Measurements from ENCODE around the gene CHCHD3. TPM values are rescaled to one million over a fixed set of nuclear protein-coding genes. Genes with fewer than 3 reads are reported as not detected.

CHCHD3 gene
- total RNA-seq, 4 donors from 2014 or later = 33.9 to 37.2 (median 35.8) TPM

GRCh38 chr7:132817949-132818348, 263.9 kb downstream of the CHCHD3 start:
- no peak for DNase-seq (ENCODE audit: low spot score in 2 of 2)
- H3K4me3 ChIP-seq = no peak overlapping the region
- WGBS = 60% methylated on average over 5 of the region's 5 CpGs

GRCh38 chr7:132815696-132816311, 266.1 kb downstream of the CHCHD3 start:
- H3K9me3 ChIP-seq = no peaks in the 10 kb centered on the region
- H3K27ac ChIP-seq = no peak overlapping the region
- DNase-seq (ENCODE audit: low spot score in 2 of 2) = no peak
- H3K4me3 ChIP-seq = no peak overlapping the region
- no peaks in the 10 kb centered on the region for H3K4me1 ChIP-seq
- TF ChIP-seq POLR2AphosphoS5 (IDR thresholded peaks at IDR 0.05) = no peak
- no peak for TF ChIP-seq CTCF (IDR thresholded peaks at IDR 0.05)
- no peak for TF ChIP-seq EP300 (IDR thresholded peaks at IDR 0.05)
- TF ChIP-seq POLR2A (IDR thresholded peaks at IDR 0.05) = no peak
- no peaks in the 10 kb centered on the region for H3K36me3 ChIP-seq
- 69% methylated on average over 6 of the region's 6 CpGs for WGBS
- no peaks in the 10 kb centered on the region for H3K27me3 ChIP-seq

More at GRCh38 chr7:132817949-132818348, 263.9 kb downstream of the CHCHD3 start:
- Histone ChIP-seq H3K27ac (no peak overlapping the region), H3K4me1 (no peaks in the 10 kb centered on the region), H3K36me3 (no peaks in the 10 kb centered on the region), H3K9me3 (no peaks in the 10 kb centered on the region), H3K27me3 (no peaks in the 10 kb centered on the region)
- TF ChIP-seq POLR2AphosphoS5 (IDR thresholded peaks at IDR 0.05) (no peak), EP300 (IDR thresholded peaks at IDR 0.05) (no peak), POLR2A (IDR thresholded peaks at IDR 0.05) (no peak), CTCF (IDR thresholded peaks at IDR 0.05) (no peak)

- H3K27ac ChIP-seq = no peak overlapping the region
- TF ChIP-seq EP300 (IDR thresholded peaks at IDR 0.05) = no peak
- TF ChIP-seq POLR2AphosphoS5 (IDR thresholded peaks at IDR 0.05) = no peak
- no peak overlapping the region for H3K4me3 ChIP-seq
- no peaks in the 10 kb centered on the region for H3K36me3 ChIP-seq
- no peaks in the 10 kb centered on the region for H3K4me1 ChIP-seq
- no peaks in the 10 kb centered on the region for H3K9me3 ChIP-seq
- DNase-seq (ENCODE audit: low spot score in 2 of 2) = no peak
- no peaks in the 10 kb centered on the region for H3K27me3 ChIP-seq
These were observed 266.8 kb downstream of the CHCHD3 start for GRCh38 chr7:132815130-132815529.

GRCh38 chr7:132810561-132810960, 271.3 kb downstream of the CHCHD3 start:
- TF ChIP-seq POLR2A (IDR thresholded peaks at IDR 0.05) (no peak), POLR2AphosphoS5 (IDR thresholded peaks at IDR 0.05) (no peak), EP300 (IDR thresholded peaks at IDR 0.05) (no peak), CTCF (IDR thresholded peaks at IDR 0.05) (no peak)
- H3K36me3 ChIP-seq = no peaks in the 10 kb centered on the region
- no peak overlapping the region for H3K27ac ChIP-seq
- 93% methylated on average over 2 of the region's 2 CpGs for WGBS
- H3K4me1 ChIP-seq = no peaks in the 10 kb centered on the region
- no peaks in the 10 kb centered on the region for H3K9me3 ChIP-seq
- H3K27me3 ChIP-seq = no peaks in the 10 kb centered on the region
- no peak overlapping the region for H3K4me3 ChIP-seq
- no peak for DNase-seq (ENCODE audit: low spot score in 2 of 2)

- no peaks in the 10 kb centered on the region for H3K4me1 ChIP-seq
- WGBS = 91% methylated on average over 4 of the region's 4 CpGs
- H3K27ac ChIP-seq = no peak overlapping the region
- TF ChIP-seq POLR2A (IDR thresholded peaks at IDR 0.05) (no peak), POLR2AphosphoS5 (IDR thresholded peaks at IDR 0.05) (no peak), CTCF (IDR thresholded peaks at IDR 0.05) (no peak), EP300 (IDR thresholded peaks at IDR 0.05) (no peak)
- no peaks in the 10 kb centered on the region for H3K27me3 ChIP-seq
- no peak overlapping the region for H3K4me3 ChIP-seq
- H3K36me3 ChIP-seq = no peaks in the 10 kb centered on the region
- no peaks in the 10 kb centered on the region for H3K9me3 ChIP-seq
- no peak for DNase-seq (ENCODE audit: low spot score in 2 of 2)
These were observed 275.1 kb downstream of the CHCHD3 start for GRCh38 chr7:132806834-132807233.

GRCh38 chr7:132805766-132806165, 276.1 kb downstream of the CHCHD3 start:
- H3K27me3 ChIP-seq = no peaks in the 10 kb centered on the region
- TF ChIP-seq POLR2A (IDR thresholded peaks at IDR 0.05) (no peak), EP300 (IDR thresholded peaks at IDR 0.05) (no peak), CTCF (IDR thresholded peaks at IDR 0.05) (no peak), POLR2AphosphoS5 (IDR thresholded peaks at IDR 0.05) (no peak)
- no peak for DNase-seq (ENCODE audit: low spot score in 2 of 2)
- no peaks in the 10 kb centered on the region for H3K36me3 ChIP-seq
- no peaks in the 10 kb centered on the region for H3K4me1 ChIP-seq
- no peaks in the 10 kb centered on the region for H3K9me3 ChIP-seq
- H3K27ac ChIP-seq = no peak overlapping the region
- 83% methylated on average over 5 of the region's 5 CpGs for WGBS
- H3K4me3 ChIP-seq = no peak overlapping the region
